NCI-H187 (cell line): ENCODE data around the gene CSNK1A1.
"Not testable (repeated sequence)": the region's sequence is repeated elsewhere in the genome, so short reads cannot be mapped to it uniquely, and the experiment has no call there.

Experiments used
- DNase-seq, 2 experiments: peaks; one replicate each; lab custom pipeline; 2025; lab: John Stamatoyannopoulos, UW

Gene CSNK1A1

GRCh38 chr5:149529463-149529862 lies 21.8 kb downstream of the CSNK1A1 start:
- no peak for DNase-seq

GRCh38 chr5:149528281-149529060 lies 22.8 kb downstream of the CSNK1A1 start:
- DNase-seq = no peak

- DNase-seq = no peak
Measured at GRCh38 chr5:149526845-149527590, 24.2 kb downstream of the CSNK1A1 start.

- DNase-seq = no peak
Measured at GRCh38 chr5:149521739-149522685, 29.2 kb downstream of the CSNK1A1 start.

GRCh38 chr5:149519601-149520000 lies 31.6 kb downstream of the CSNK1A1 start:
- no peak for DNase-seq

GRCh38 chr5:149518620-149519019 lies 32.6 kb downstream of the CSNK1A1 start:
- no peak for DNase-seq

GRCh38 chr5:149517461-149518122 lies 33.6 kb downstream of the CSNK1A1 start:
- DNase-seq = no peak

GRCh38 chr5:149514512-149514911 lies 36.7 kb downstream of the CSNK1A1 start:
- DNase-seq = no peak

- not testable (repeated sequence) for DNase-seq
Measured at GRCh38 chr5:149513372-149513947, 37.8 kb downstream of the CSNK1A1 start.

GRCh38 chr5:149510136-149510535 lies 41.1 kb downstream of the CSNK1A1 start:
- no peak for DNase-seq

- no peak for DNase-seq
Measured at GRCh38 chr5:149504677-149505076, 46.6 kb downstream of the CSNK1A1 start.

- DNase-seq = no peak
Measured at GRCh38 chr5:149503006-149503405, 48.2 kb downstream of the CSNK1A1 start.

GRCh38 chr5:149500922-149501582 lies 50.2 kb downstream of the CSNK1A1 start:
- DNase-seq = no peak

GRCh38 chr5:149498724-149499336 lies 52.4 kb downstream of the CSNK1A1 start:
- no peak for DNase-seq

GRCh38 chr5:149497357-149497756 lies 53.9 kb downstream of the CSNK1A1 start:
- DNase-seq = no peak

- DNase-seq = no peak
Measured at GRCh38 chr5:149496917-149497316, 54.3 kb downstream of the CSNK1A1 start.

GRCh38 chr5:149496166-149496565 lies 55.1 kb downstream of the CSNK1A1 start:
- no peak for DNase-seq

- DNase-seq = no peak
Measured at GRCh38 chr5:149495673-149496072, 55.6 kb downstream of the CSNK1A1 start.

GRCh38 chr5:149493316-149493715 lies 57.9 kb downstream of the CSNK1A1 start:
- no peak for DNase-seq

GRCh38 chr5:149492781-149493180 lies 58.5 kb downstream of the CSNK1A1 start:
- DNase-seq = no peak
